ENCODE data around the gene SLC17A7.
A peak's percentile ranks its signal among the peaks of the same experiment; 100 is the strongest.

SLC17A7 gene

GRCh38 chr19:49419173-49419572 lies 22.2 kb downstream of the SLC17A7 start:
- no peak for DNase-seq
- in situ Hi-C loops (cut with HindIII; ENCODE audit: low pct_ligation_motif_present, low pct_unique_long_range_greater_than_20kb, low sequenced_read_pairs), result no loop called here

- in situ Hi-C loops (cut with HindIII; ENCODE audit: low pct_ligation_motif_present, low pct_unique_long_range_greater_than_20kb, low sequenced_read_pairs), result no loop called here
- DNase-seq, result no peak
Observed at GRCh38 chr19:49418511-49418910, 22.8 kb downstream of the SLC17A7 start.

GRCh38 chr19:49417088-49417487 lies 24.2 kb downstream of the SLC17A7 start:
- DNase-seq, result no peak
- in situ Hi-C loops (cut with HindIII; ENCODE audit: low pct_ligation_motif_present, low pct_unique_long_range_greater_than_20kb, low sequenced_read_pairs), result no loop called here

- DNase-seq, result no peak
- in situ Hi-C loops (cut with HindIII; ENCODE audit: low pct_ligation_motif_present, low pct_unique_long_range_greater_than_20kb, low sequenced_read_pairs), result no loop called here
Observed at GRCh38 chr19:49415810-49416200, 25.5 kb downstream of the SLC17A7 start.

- in situ Hi-C loops (cut with HindIII; ENCODE audit: low pct_ligation_motif_present, low pct_unique_long_range_greater_than_20kb, low sequenced_read_pairs), result no loop called here
- DNase-seq, result no peak
Observed at GRCh38 chr19:49415102-49415809, 26.1 kb downstream of the SLC17A7 start.

- DNase-seq, result no peak
- in situ Hi-C loops (cut with HindIII; ENCODE audit: low pct_ligation_motif_present, low pct_unique_long_range_greater_than_20kb, low sequenced_read_pairs), result no loop called here
Observed at GRCh38 chr19:49414256-49414655, 27.1 kb downstream of the SLC17A7 start.

- in situ Hi-C loops (cut with HindIII; ENCODE audit: low pct_ligation_motif_present, low pct_unique_long_range_greater_than_20kb, low sequenced_read_pairs), result no loop called here
- no peak for DNase-seq
Observed at GRCh38 chr19:49413348-49413747, 28.0 kb downstream of the SLC17A7 start.

GRCh38 chr19:49411681-49412326 lies 29.5 kb downstream of the SLC17A7 start:
- in situ Hi-C loops (cut with HindIII; ENCODE audit: low pct_ligation_motif_present, low pct_unique_long_range_greater_than_20kb, low sequenced_read_pairs), result no loop called here

GRCh38 chr19:49409441-49410029 lies 31.8 kb downstream of the SLC17A7 start:
- in situ Hi-C loops (cut with HindIII; ENCODE audit: low pct_ligation_motif_present, low pct_unique_long_range_greater_than_20kb, low sequenced_read_pairs), result no loop called here
- DNase-seq, result no peak

More at GRCh38 chr19:49411681-49412326, 29.5 kb downstream of the SLC17A7 start:
- no peak for DNase-seq

GRCh38 chr19:49408816-49409440 lies 32.4 kb downstream of the SLC17A7 start:
- in situ Hi-C loops (cut with HindIII; ENCODE audit: low pct_ligation_motif_present, low pct_unique_long_range_greater_than_20kb, low sequenced_read_pairs), result no loop called here
- DNase-seq, result peak; percentile 70

GRCh38 chr19:49407482-49408015 lies 33.8 kb downstream of the SLC17A7 start:
- in situ Hi-C loops (cut with HindIII; ENCODE audit: low pct_ligation_motif_present, low pct_unique_long_range_greater_than_20kb, low sequenced_read_pairs), result no loop called here
- DNase-seq, result no peak

- DNase-seq, result no peak
- in situ Hi-C loops (cut with HindIII; ENCODE audit: low pct_ligation_motif_present, low pct_unique_long_range_greater_than_20kb, low sequenced_read_pairs), result no loop called here
Observed at GRCh38 chr19:49407079-49407478, 34.2 kb downstream of the SLC17A7 start.

- DNase-seq, result no peak
- in situ Hi-C loops (cut with HindIII; ENCODE audit: low pct_ligation_motif_present, low pct_unique_long_range_greater_than_20kb, low sequenced_read_pairs), result no loop called here
Observed at GRCh38 chr19:49403404-49404187, 37.7 kb downstream of the SLC17A7 start.

- in situ Hi-C loops (cut with HindIII; ENCODE audit: low pct_ligation_motif_present, low pct_unique_long_range_greater_than_20kb, low sequenced_read_pairs), result no loop called here
- DNase-seq, result no peak
Observed at GRCh38 chr19:49400029-49400428, 41.3 kb downstream of the SLC17A7 start.

GRCh38 chr19:49398931-49399330 lies 42.4 kb downstream of the SLC17A7 start:
- in situ Hi-C loops (cut with HindIII; ENCODE audit: low pct_ligation_motif_present, low pct_unique_long_range_greater_than_20kb, low sequenced_read_pairs), result no loop called here
- no peak for DNase-seq

GRCh38 chr19:49398001-49398615 lies 43.2 kb downstream of the SLC17A7 start:
- DNase-seq, result no peak
- in situ Hi-C loops (cut with HindIII; ENCODE audit: low pct_ligation_motif_present, low pct_unique_long_range_greater_than_20kb, low sequenced_read_pairs), result no loop called here

GRCh38 chr19:49396738-49397505 lies 44.4 kb downstream of the SLC17A7 start:
- no peak for DNase-seq
- in situ Hi-C loops (cut with HindIII; ENCODE audit: low pct_ligation_motif_present, low pct_unique_long_range_greater_than_20kb, low sequenced_read_pairs), result no loop called here

Measured in ACHN (cell line).